CD4-positive, alpha-beta T cell treated with Interleukin-10 for 1 hour (primary cell): Measurements from ENCODE around the gene DMXL1.

Experiments
- DNase-seq: peaks from one replicate; pipeline ENCODE4 v3.0.0-alpha.2; 2020

DMXL1 gene

GRCh38 chr5:119070828-119071560 is at the start of gene DMXL1:
Gene DMXL1 (plus strand): TSS chr5:119071087. CDS start chr5:119071570, 483 bp downstream.
- DNase-seq = peak; percentile 99

- DNase-seq = no peak
Measured at GRCh38 chr5:119021149-119021732, 49.6 kb upstream of the DMXL1 start.

GRCh38 chr5:119022017-119022745 is 48.7 kb upstream of the DMXL1 start:
- peak; percentile 34 for DNase-seq

- DNase-seq = no peak
Measured at GRCh38 chr5:119022773-119023172, 48.1 kb upstream of the DMXL1 start.

- DNase-seq = no peak
Measured at GRCh38 chr5:119028575-119028974, 42.3 kb upstream of the DMXL1 start.

GRCh38 chr5:119031011-119031886 is 39.6 kb upstream of the DMXL1 start:
- DNase-seq = peak; percentile 18

- no peak for DNase-seq
Measured at GRCh38 chr5:119031905-119032304, 39.0 kb upstream of the DMXL1 start.

- DNase-seq = no peak
Measured at GRCh38 chr5:119032656-119033055, 38.2 kb upstream of the DMXL1 start.

GRCh38 chr5:119033135-119033534 is 37.8 kb upstream of the DMXL1 start:
- no peak for DNase-seq

- DNase-seq = no peak
Measured at GRCh38 chr5:119036101-119036762, 34.7 kb upstream of the DMXL1 start.

GRCh38 chr5:119037496-119038215 is 33.2 kb upstream of the DMXL1 start:
- DNase-seq = no peak

GRCh38 chr5:119048246-119048645 is 22.6 kb upstream of the DMXL1 start:
- DNase-seq = no peak

GRCh38 chr5:119049824-119050449 is 20.9 kb upstream of the DMXL1 start:
- no peak for DNase-seq

- DNase-seq = no peak
Measured at GRCh38 chr5:119054101-119054500, 16.8 kb upstream of the DMXL1 start.

GRCh38 chr5:119055294-119055693 is 15.6 kb upstream of the DMXL1 start:
- DNase-seq = no peak

- no peak for DNase-seq
Measured at GRCh38 chr5:119058979-119059529, 11.8 kb upstream of the DMXL1 start.

GRCh38 chr5:119059740-119060255 is 11.1 kb upstream of the DMXL1 start:
- no peak for DNase-seq

GRCh38 chr5:119063579-119064379 is 7.1 kb upstream of the DMXL1 start:
- DNase-seq = no peak

- no peak for DNase-seq
Measured at GRCh38 chr5:119067450-119067849, 3.4 kb upstream of the DMXL1 start.

- DNase-seq = no peak
Measured at GRCh38 chr5:119070578-119070827, 384 bp upstream of the DMXL1 start.
